GM12801 (cell line): ENCODE results near the gene RNF145.

Source experiments
- CTCF ChIP-seq: IDR thresholded peaks from one replicate; pipeline ENCODE4 v1.5.1; 2011; ENCODE audit warnings: control low read depth; ENCODE audit not compliant: insufficient read length; ENCODE audit errors: extremely low read depth

Gene RNF145

GRCh38 chr5:159207686-159208513, 1.5 kb downstream of the RNF145 start:
- no peak for TF ChIP-seq CTCF

- TF ChIP-seq CTCF, result no peak
These were observed 2.1 kb downstream of the RNF145 start for GRCh38 chr5:159207222-159207685.

- TF ChIP-seq CTCF, result no peak
These were observed 2.5 kb downstream of the RNF145 start for GRCh38 chr5:159206818-159207217.

- no peak for TF ChIP-seq CTCF
These were observed 3.0 kb downstream of the RNF145 start for GRCh38 chr5:159206368-159206767.

- TF ChIP-seq CTCF, result no peak
These were observed 6.0 kb downstream of the RNF145 start for GRCh38 chr5:159203351-159203750.

- TF ChIP-seq CTCF, result no peak
These were observed 7.2 kb downstream of the RNF145 start for GRCh38 chr5:159202151-159202550.

GRCh38 chr5:159199780-159200179, 9.6 kb downstream of the RNF145 start:
- TF ChIP-seq CTCF, result no peak

GRCh38 chr5:159199225-159199624, 10.1 kb downstream of the RNF145 start:
- no peak for TF ChIP-seq CTCF
